Breast epithelium (tissue), 4 donors: Measurements from ENCODE around the gene SLC7A9. TPM values are rescaled to one million over a fixed set of nuclear protein-coding genes. Genes with fewer than 3 reads are reported as not detected.

ENCODE experiments used
- DNase-seq, 2 donors: peaks; one replicate each; pipeline ENCODE4 v3.0.0-alpha.2; 2019; ENCODE audit warnings: low spot score in 2 of 2
- H3K27ac ChIP-seq, 2 donors: fragments of 200-600 bp; sonication (generic) in 1 of 2; one replicate each; pipeline ENCODE4 v1.5.1; 2016 to 2019; ENCODE audit warnings: mild to moderate bottlenecking in 1 of 2
- H3K27me3 ChIP-seq, 2 donors: fragments of 200-600 bp; sonication (generic) in 1 of 2; one replicate each; pipeline versions ENCODE4 v1.5.1 to v1.6.0; 2017 to 2019; ENCODE audit warnings: control low read depth in 1 of 2, mild to moderate bottlenecking in 1 of 2
- H3K36me3 ChIP-seq: fragments of 200-600 bp; one replicate; pipeline ENCODE4 v1.5.1; 2019
- H3K4me1 ChIP-seq, 2 donors: fragments of 200-600 bp; sonication (generic); one replicate each; pipeline ENCODE4 v1.5.1; 2016 to 2019; ENCODE audit warnings: control low read depth in 1 of 2
- H3K4me3 ChIP-seq, 3 donors: fragments of 200-600 bp; sonication (generic); 1 replicate in 2 of 3; 2 replicates in 1 of 3; pipeline ENCODE4 v1.5.1; 2016 to 2019; ENCODE audit warnings: mild to moderate bottlenecking in 3 of 3, moderate library complexity in 2 of 3
- H3K9me3 ChIP-seq, 2 donors: fragments of 200-600 bp; sonication (generic) in 1 of 2; one replicate each; pipeline ENCODE4 v1.5.1; 2016 to 2019; ENCODE audit warnings: control low read depth in 1 of 2
- CTCF ChIP-seq, 3 donors: fragments of 450-650 bp; IDR thresholded peaks; one replicate each; pipeline ENCODE4 v1.5.1; 2016 to 2017; ENCODE audit warnings: antibody characterized with exemption in 3 of 3, mild to moderate bottlenecking in 3 of 3, moderate library complexity in 3 of 3
- POLR2A ChIP-seq: fragments of 450-650 bp; IDR thresholded peaks from one replicate; pipeline ENCODE4 v1.6.1; 2016; ENCODE audit warnings: antibody characterized with exemption, mild to moderate bottlenecking, moderate library complexity
- POLR2AphosphoS5 ChIP-seq, 3 donors: sonication (generic); formaldehyde crosslinking; IDR thresholded peaks; one replicate each; pipeline ENCODE4 v1.6.1; 2017; ENCODE audit warnings: antibody characterized with exemption in 3 of 3
- intact Hi-C: fragments of 100-400 bp; cut with DNase I; formaldehyde crosslinking; loops from one replicate; pipeline ENCODE4 v1.15.1; 2023; ENCODE audit warnings: low total_unique reads
- total RNA-seq, 3 donors: library from RNA; depleted of rRNA; stranded (reverse); fragments of >200 nt; gene quantifications; one replicate each; pipeline ENCODE4 v1.1.0, GENCODE V29; 2016

SLC7A9 gene
- total RNA-seq, 3 donors from 2014 or later: 0.29 to 0.48 (median 0.33) TPM

GRCh38 chr19:32890841-32891240, 21.3 kb upstream of the SLC7A9 start:
- Histone ChIP-seq H3K4me3 (no peak overlapping the region), H3K4me1 (no peaks in the 10 kb centered on the region), H3K36me3 (no peaks in the 10 kb centered on the region), H3K27me3 (no peaks in the 10 kb centered on the region), H3K9me3 (peaks cover 27 to 30% of the 10 kb centered on the region in 2 donors), H3K27ac (no peak overlapping the region)
- TF ChIP-seq POLR2A: no peak
- no peak for TF ChIP-seq CTCF (IDR thresholded peaks at IDR 0.05)
- TF ChIP-seq POLR2AphosphoS5 (IDR thresholded peaks at IDR 0.05): no peak
- intact Hi-C loops: no loop called here
- DNase-seq: no peak

GRCh38 chr19:32890326-32890725, 20.8 kb upstream of the SLC7A9 start:
- Histone ChIP-seq H3K27me3 (no peaks in the 10 kb centered on the region), H3K27ac (no peak overlapping the region), H3K4me3 (no peak overlapping the region), H3K4me1 (no peaks in the 10 kb centered on the region), H3K9me3 (peaks cover 27 to 30% of the 10 kb centered on the region in 2 donors), H3K36me3 (no peaks in the 10 kb centered on the region)
- TF ChIP-seq POLR2AphosphoS5 (IDR thresholded peaks at IDR 0.05) (no peak), POLR2A (no peak), CTCF (IDR thresholded peaks at IDR 0.05) (no peak)
- DNase-seq: no peak
- intact Hi-C loops: no loop called here

GRCh38 chr19:32889137-32889934, 19.8 kb upstream of the SLC7A9 start:
- Histone ChIP-seq H3K27me3 (no peaks in the 10 kb centered on the region), H3K4me3 (no peak overlapping the region), H3K9me3 (peaks cover 27% of the 10 kb centered on the region in 2 donors), H3K27ac (no peak overlapping the region), H3K36me3 (no peaks in the 10 kb centered on the region), H3K4me1 (no peaks in the 10 kb centered on the region)
- intact Hi-C loops: no loop called here
- no peak for DNase-seq
- TF ChIP-seq POLR2A (no peak), POLR2AphosphoS5 (IDR thresholded peaks at IDR 0.05) (no peak), CTCF (IDR thresholded peaks at IDR 0.05) (no peak)

- intact Hi-C loops: no loop called here
Observed at GRCh38 chr19:32887572-32888215, 18.1 kb upstream of the SLC7A9 start.

More at GRCh38 chr19:32887572-32888215, 18.1 kb upstream of the SLC7A9 start:
- TF ChIP-seq POLR2AphosphoS5 (IDR thresholded peaks at IDR 0.05) (no peak), CTCF (IDR thresholded peaks at IDR 0.05) (no peak), POLR2A (no peak)
- H3K36me3 ChIP-seq: no peaks in the 10 kb centered on the region
- no peak overlapping the region for H3K27ac ChIP-seq
- no peaks in the 10 kb centered on the region for H3K4me1 ChIP-seq
- no peak overlapping the region for H3K4me3 ChIP-seq
- no peak for DNase-seq
- H3K9me3 ChIP-seq: peaks cover 12 to 16% of the 10 kb centered on the region in 2 donors
- no peaks in the 10 kb centered on the region for H3K27me3 ChIP-seq
